ENCODE measurements around the gene SCFD2. TPM values are rescaled to one million over a fixed set of nuclear protein-coding genes. Genes with fewer than 3 reads are reported as not detected.

SCFD2 gene
- total RNA-seq, 1 donor from 2014 or later, result 14.3 TPM

GRCh38 chr4:52877036-52877435, 488.8 kb downstream of the SCFD2 start:
- intact Hi-C loops (cut with DNase I), result no loop called here
- Histone ChIP-seq H3K9me3 (no peaks in the 10 kb centered on the region), H3K4me1 (no peaks in the 10 kb centered on the region), H3K27ac (no peak overlapping the region), H3K27me3 (no peaks in the 10 kb centered on the region), H3K36me3 (no peaks in the 10 kb centered on the region), H3K4me3 (no peak overlapping the region)
- no peak for TF ChIP-seq CTCF (IDR thresholded peaks at IDR 0.05)
- DNase-seq, result no peak
- ATAC-seq, result no peak

GRCh38 chr4:52876069-52876468, 489.8 kb downstream of the SCFD2 start:
- TF ChIP-seq CTCF (IDR thresholded peaks at IDR 0.05), result no peak

GRCh38 chr4:52874948-52875347, 490.9 kb downstream of the SCFD2 start:
- no peak for TF ChIP-seq CTCF (IDR thresholded peaks at IDR 0.05)
- ATAC-seq, result no peak

More at GRCh38 chr4:52876069-52876468, 489.8 kb downstream of the SCFD2 start:
- no peaks in the 10 kb centered on the region for H3K9me3 ChIP-seq
- no peak for DNase-seq
- H3K4me3 ChIP-seq, result no peak overlapping the region
- no peak for ATAC-seq
- no peaks in the 10 kb centered on the region for H3K4me1 ChIP-seq
- no peak overlapping the region for H3K27ac ChIP-seq
- H3K36me3 ChIP-seq, result no peaks in the 10 kb centered on the region
- no peaks in the 10 kb centered on the region for H3K27me3 ChIP-seq
- intact Hi-C loops (cut with DNase I), result no loop called here

GRCh38 chr4:52873861-52874343, 492.0 kb downstream of the SCFD2 start:
- no peak overlapping the region for H3K4me3 ChIP-seq
- ATAC-seq (peak; percentile 84), DNase-seq (no peak)
- H3K27ac ChIP-seq, result no peak overlapping the region
- no peaks in the 10 kb centered on the region for H3K27me3 ChIP-seq
- TF ChIP-seq CTCF (IDR thresholded peaks at IDR 0.05), result no peak
- H3K4me1 ChIP-seq, result peaks cover 10% of the 10 kb centered on the region
- no peaks in the 10 kb centered on the region for H3K36me3 ChIP-seq
- intact Hi-C loops (cut with DNase I), result no loop called here
- no peaks in the 10 kb centered on the region for H3K9me3 ChIP-seq

More at GRCh38 chr4:52874948-52875347, 490.9 kb downstream of the SCFD2 start:
- no peak overlapping the region for H3K27ac ChIP-seq
- peaks cover 4% of the 10 kb centered on the region for H3K4me1 ChIP-seq
- H3K4me3 ChIP-seq, result no peak overlapping the region
- H3K27me3 ChIP-seq, result no peaks in the 10 kb centered on the region
- no peaks in the 10 kb centered on the region for H3K36me3 ChIP-seq
- H3K9me3 ChIP-seq, result no peaks in the 10 kb centered on the region
- intact Hi-C loops (cut with DNase I), result no loop called here
- no peak for DNase-seq

GRCh38 chr4:52873191-52873590, 492.7 kb downstream of the SCFD2 start:
- intact Hi-C loops (cut with DNase I), result no loop called here
- TF ChIP-seq CTCF (IDR thresholded peaks at IDR 0.05), result no peak
- Histone ChIP-seq H3K27ac (no peak overlapping the region), H3K27me3 (no peaks in the 10 kb centered on the region), H3K4me3 (no peak overlapping the region), H3K9me3 (no peaks in the 10 kb centered on the region), H3K36me3 (no peaks in the 10 kb centered on the region), H3K4me1 (peaks cover 10% of the 10 kb centered on the region)
- DNase-seq, result no peak
- no peak for ATAC-seq

- H3K9me3 ChIP-seq, result no peaks in the 10 kb centered on the region
- H3K4me1 ChIP-seq, result peaks cover 12% of the 10 kb centered on the region
- DNase-seq, result peak; percentile 66
- peak; percentile 64 for ATAC-seq
- no peak overlapping the region for H3K4me3 ChIP-seq
- no peaks in the 10 kb centered on the region for H3K36me3 ChIP-seq
- H3K27ac ChIP-seq, result no peak overlapping the region
- H3K27me3 ChIP-seq, result no peaks in the 10 kb centered on the region
- intact Hi-C loops (cut with DNase I), result no loop called here
- TF ChIP-seq CTCF (IDR thresholded peaks at IDR 0.05), result no peak
These were observed 495.6 kb downstream of the SCFD2 start for GRCh38 chr4:52870225-52870624.
